AG09309 (cell line): Measurements from ENCODE around the gene NRIP3.

ENCODE experiments used
- DNase-seq: peaks from one replicate; pipeline ENCODE4 v3.0.0-alpha.2; 2010; ENCODE audit warnings: low read depth
- H3K4me3 ChIP-seq: 2 replicates; pipeline ENCODE4 v1.5.1; 2011; ENCODE audit warnings: mild to moderate bottlenecking, low read depth, low read length, moderate library complexity; ENCODE audit not compliant: control insufficient read depth
- TF ChIP-seq, protein P1 (sequence below): IDR thresholded peaks from 2 replicates; pipeline ENCODE4 v1.5.1; 2011; ENCODE audit warnings: mild to moderate bottlenecking, low read depth, low read length, inconsistent platforms; ENCODE audit not compliant: insufficient read depth, control insufficient read depth; ENCODE audit errors: missing control alignments

Gene NRIP3

DNA sequence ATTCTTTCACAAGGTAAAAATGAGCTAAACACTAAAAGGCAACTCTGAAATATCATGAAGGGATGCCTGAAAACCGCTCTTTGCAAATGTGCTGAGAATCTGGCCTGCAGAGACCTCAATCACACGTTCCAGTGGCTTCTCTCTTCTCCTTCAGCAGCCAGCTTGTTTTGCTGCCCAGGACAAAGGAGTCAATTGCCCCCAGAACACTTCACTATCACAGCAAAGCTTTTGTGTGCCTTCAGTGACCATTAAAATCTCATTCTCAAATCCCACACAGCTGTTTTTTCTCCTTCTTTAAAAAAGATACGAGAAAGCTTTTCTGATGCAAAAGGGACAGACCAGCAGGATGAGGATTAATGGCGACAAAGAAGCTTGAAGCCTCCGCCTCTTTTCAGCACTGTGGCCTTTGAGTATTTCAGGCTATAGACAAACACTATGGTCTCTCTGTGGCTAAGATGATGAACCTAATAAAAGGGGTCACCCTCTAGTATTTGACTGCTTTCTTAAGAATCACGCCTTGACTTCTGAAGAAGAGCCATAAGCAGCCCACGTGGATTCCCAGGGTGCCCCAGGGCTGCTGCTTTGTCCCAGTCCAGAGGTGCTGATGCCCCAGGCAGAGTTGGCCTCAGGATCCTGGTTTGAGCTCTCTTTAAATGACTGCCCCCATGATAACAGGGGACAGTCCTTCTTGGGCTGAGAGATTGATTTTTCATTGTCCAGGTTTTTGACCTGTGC lies 33.4 kb upstream of the NRIP3 start:
- TF ChIP-seq, protein P1, sequence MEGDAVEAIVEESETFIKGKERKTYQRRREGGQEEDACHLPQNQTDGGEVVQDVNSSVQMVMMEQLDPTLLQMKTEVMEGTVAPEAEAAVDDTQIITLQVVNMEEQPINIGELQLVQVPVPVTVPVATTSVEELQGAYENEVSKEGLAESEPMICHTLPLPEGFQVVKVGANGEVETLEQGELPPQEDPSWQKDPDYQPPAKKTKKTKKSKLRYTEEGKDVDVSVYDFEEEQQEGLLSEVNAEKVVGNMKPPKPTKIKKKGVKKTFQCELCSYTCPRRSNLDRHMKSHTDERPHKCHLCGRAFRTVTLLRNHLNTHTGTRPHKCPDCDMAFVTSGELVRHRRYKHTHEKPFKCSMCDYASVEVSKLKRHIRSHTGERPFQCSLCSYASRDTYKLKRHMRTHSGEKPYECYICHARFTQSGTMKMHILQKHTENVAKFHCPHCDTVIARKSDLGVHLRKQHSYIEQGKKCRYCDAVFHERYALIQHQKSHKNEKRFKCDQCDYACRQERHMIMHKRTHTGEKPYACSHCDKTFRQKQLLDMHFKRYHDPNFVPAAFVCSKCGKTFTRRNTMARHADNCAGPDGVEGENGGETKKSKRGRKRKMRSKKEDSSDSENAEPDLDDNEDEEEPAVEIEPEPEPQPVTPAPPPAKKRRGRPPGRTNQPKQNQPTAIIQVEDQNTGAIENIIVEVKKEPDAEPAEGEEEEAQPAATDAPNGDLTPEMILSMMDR: no peak
- H3K4me3 ChIP-seq: no peak overlapping the region
- no peak for DNase-seq

DNA sequence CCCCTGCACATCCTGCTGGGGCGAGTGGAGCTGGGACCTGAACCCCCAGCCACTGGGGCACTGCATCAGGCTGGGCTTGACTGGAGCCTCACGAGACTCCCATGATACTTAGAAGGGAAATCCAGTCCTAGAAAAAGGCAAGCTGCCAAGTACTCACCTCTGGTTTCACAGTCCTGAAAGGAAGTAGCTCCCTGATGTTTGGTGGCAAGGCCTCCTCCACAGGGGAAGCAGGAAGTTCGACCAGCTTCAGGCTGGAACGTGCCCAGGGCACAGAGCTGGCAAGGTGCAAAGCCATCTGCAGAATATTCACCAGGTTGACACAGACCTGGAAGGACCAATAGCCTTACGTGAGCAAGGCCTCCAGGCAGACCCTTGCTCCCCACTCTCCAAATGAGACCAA lies 26.8 kb upstream of the NRIP3 start:
- DNase-seq: no peak
- no peak overlapping the region for H3K4me3 ChIP-seq
- TF ChIP-seq, protein P1: no peak

DNA sequence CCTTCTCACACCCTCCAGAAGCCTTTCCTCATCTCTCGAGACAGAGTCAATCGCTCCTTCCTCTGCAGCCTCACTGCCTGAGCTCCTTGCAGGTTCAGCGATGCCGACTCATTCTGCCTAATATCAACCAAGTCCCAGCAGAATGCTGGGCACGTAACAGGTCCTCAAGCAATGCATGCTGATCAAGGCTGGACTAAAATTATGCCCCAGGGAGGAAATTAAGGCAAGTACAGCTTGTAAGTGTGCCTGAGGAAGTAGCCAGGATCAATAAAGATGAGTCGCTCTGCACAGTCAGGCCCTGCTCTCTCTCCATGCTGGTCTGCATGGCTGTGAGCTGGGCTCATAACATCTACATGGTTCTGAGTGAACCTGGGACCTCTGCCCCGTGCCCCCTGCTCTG lies 25.6 kb upstream of the NRIP3 start:
- no peak overlapping the region for H3K4me3 ChIP-seq
- no peak for DNase-seq
- TF ChIP-seq, protein P1: no peak

DNA sequence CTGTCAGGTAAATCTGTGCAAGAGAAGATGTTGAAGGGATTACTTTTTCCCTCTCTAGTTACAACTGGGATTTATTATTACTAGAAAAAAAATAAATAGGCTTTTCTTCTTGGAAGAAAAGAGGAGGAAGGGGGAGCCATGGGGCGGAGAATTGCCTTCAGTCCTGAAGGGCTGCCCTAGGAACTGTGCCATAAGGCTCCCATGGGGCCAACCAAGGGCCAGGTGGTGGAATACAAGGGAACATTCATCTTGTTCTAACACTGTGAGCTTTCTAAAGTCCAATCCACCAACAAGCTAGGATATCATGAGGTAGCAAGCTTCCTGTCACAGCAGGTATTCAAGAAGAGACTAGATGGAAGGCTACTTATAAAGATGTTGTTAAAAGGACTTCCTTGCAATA lies 24.8 kb upstream of the NRIP3 start:
- TF ChIP-seq, protein P1: no peak
- DNase-seq: no peak
- H3K4me3 ChIP-seq: no peak overlapping the region

DNA sequence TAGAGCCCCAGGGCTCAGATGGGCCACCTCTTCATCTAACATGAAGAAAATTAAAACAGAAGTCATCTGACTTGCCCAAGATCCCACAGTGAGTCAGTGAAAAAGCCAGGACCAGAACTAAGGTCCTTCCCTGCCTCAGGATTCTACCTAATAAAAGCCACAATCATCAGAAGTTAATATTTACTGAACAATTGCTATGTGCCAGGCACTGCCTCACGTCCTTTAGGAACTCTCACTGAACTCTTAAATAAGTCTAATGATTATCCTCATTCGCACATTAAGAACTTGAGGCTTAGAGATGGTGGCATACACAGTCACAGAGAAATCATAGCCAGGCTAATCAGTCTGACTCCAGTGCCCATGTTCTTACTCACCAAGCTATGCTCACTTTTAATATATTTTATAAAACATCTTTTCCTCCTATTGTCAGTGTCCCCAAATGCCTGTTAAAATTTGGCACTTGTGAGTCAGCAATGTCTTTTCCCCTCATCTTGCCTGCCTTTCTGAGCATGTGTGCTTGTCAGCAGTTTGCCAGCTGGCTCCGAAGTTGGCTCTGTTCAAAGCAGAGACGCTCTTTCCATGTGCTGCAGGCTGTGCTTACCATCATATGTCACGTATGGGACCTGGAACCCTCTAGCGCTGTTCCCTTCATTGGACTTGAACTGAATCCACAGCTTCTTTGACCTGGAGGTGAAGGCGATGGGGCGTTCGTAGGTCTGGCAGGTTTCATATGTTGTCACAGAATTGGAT lies 21.5 kb upstream of the NRIP3 start:
- no peak overlapping the region for H3K4me3 ChIP-seq
- TF ChIP-seq, protein P1: no peak
- DNase-seq: no peak

DNA sequence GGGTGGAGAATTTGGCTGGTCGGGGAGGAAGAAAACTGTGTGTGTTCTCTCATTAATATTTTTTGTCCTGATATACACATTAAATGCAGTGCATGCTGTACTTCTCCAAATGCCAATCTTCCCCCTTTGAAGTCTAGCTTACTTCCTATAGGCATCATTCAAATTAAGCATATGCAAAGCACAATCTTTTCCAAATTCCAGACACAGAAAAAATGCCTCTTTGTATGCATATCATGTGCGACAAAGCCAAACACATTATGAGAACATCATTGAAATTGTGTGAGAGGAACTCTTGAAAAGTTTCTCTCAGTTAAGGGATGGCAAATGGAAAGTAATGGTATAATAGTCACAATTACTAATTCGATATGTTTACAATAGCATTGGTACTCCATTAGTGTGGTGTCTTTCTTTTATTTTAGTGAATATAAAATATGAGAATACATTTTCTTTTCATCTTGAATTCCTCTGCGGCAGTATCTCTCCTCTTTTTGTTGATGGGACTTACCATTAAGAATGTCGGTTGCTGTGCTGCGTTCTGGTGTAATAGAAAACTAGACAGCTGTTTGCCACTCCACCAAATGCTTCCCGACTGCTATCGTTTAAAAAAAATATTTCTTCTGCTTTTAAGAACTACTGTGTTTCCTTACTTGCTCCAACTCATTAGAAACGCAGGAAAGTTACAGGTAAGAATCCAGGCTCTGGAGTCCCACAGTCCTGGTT lies 19.3 kb upstream of the NRIP3 start:
- no peak for DNase-seq
- H3K4me3 ChIP-seq: no peak overlapping the region
- TF ChIP-seq, protein P1: no peak
